ENCODE measurements around the gene SLC35G6.
"Not testable (repeated sequence)": the region's sequence is repeated elsewhere in the genome, so short reads cannot be mapped to it uniquely, and the experiment has no call there.

- TF ChIP-seq CTCF (conservative IDR thresholded peaks at IDR 0.05; ENCODE audit: low read length); EZH2phosphoT487 (IDR thresholded peaks at IDR 0.05; ENCODE audit: borderline replicate concordance, low read depth, low read length): not testable (repeated sequence)
Measured at GRCh38 chr17:7474767-7475166, 6.5 kb upstream of the SLC35G6 start.
